AG09309 (cell line): ENCODE measurements around the gene MED16.

Source experiments
- DNase-seq: peaks from one replicate; pipeline ENCODE4 v3.0.0-alpha.2; 2010; ENCODE audit warnings: low read depth
- H3K4me3 ChIP-seq: 2 replicates; pipeline ENCODE4 v1.5.1; 2011; ENCODE audit warnings: mild to moderate bottlenecking, low read depth, low read length, moderate library complexity; ENCODE audit not compliant: control insufficient read depth
- TF ChIP-seq, protein P1 (sequence below): IDR thresholded peaks from 2 replicates; pipeline ENCODE4 v1.5.1; 2011; ENCODE audit warnings: mild to moderate bottlenecking, low read depth, low read length, inconsistent platforms; ENCODE audit not compliant: insufficient read depth, control insufficient read depth; ENCODE audit errors: missing control alignments

Gene MED16

GRCh38 chr19:927780-928401, 34.9 kb upstream of the MED16 start:
- DNase-seq: no peak
- peak overlapping the region; percentile 67 for H3K4me3 ChIP-seq
- TF ChIP-seq, protein P1, sequence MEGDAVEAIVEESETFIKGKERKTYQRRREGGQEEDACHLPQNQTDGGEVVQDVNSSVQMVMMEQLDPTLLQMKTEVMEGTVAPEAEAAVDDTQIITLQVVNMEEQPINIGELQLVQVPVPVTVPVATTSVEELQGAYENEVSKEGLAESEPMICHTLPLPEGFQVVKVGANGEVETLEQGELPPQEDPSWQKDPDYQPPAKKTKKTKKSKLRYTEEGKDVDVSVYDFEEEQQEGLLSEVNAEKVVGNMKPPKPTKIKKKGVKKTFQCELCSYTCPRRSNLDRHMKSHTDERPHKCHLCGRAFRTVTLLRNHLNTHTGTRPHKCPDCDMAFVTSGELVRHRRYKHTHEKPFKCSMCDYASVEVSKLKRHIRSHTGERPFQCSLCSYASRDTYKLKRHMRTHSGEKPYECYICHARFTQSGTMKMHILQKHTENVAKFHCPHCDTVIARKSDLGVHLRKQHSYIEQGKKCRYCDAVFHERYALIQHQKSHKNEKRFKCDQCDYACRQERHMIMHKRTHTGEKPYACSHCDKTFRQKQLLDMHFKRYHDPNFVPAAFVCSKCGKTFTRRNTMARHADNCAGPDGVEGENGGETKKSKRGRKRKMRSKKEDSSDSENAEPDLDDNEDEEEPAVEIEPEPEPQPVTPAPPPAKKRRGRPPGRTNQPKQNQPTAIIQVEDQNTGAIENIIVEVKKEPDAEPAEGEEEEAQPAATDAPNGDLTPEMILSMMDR: no peak

- DNase-seq: no peak
- TF ChIP-seq, protein P1: no peak
- peak overlapping the region; percentile 67 for H3K4me3 ChIP-seq
These were observed 34.4 kb upstream of the MED16 start for GRCh38 chr19:927351-927779.

GRCh38 chr19:926589-927350, 33.8 kb upstream of the MED16 start:
- DNase-seq: no peak
- H3K4me3 ChIP-seq: peak overlapping the region; percentile 67
- TF ChIP-seq, protein P1: no peak

DNA sequence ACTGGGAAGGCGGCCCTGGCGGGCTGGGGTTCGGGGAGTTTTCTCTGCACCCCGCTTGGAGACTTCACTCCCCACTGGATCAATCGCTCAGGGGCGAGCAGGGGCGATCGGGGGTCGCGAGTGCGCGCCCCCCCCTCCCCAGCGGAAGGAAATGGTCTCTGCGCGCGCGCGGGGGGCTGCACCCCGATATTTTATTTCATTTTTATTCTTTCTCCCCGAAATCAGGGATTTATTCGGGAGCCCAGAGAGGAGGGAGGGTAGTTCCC, 33.3 kb upstream of the MED16 start:
- H3K4me3 ChIP-seq: peak overlapping the region; percentile 67
- no peak for DNase-seq
- TF ChIP-seq, protein P1: no peak

DNA sequence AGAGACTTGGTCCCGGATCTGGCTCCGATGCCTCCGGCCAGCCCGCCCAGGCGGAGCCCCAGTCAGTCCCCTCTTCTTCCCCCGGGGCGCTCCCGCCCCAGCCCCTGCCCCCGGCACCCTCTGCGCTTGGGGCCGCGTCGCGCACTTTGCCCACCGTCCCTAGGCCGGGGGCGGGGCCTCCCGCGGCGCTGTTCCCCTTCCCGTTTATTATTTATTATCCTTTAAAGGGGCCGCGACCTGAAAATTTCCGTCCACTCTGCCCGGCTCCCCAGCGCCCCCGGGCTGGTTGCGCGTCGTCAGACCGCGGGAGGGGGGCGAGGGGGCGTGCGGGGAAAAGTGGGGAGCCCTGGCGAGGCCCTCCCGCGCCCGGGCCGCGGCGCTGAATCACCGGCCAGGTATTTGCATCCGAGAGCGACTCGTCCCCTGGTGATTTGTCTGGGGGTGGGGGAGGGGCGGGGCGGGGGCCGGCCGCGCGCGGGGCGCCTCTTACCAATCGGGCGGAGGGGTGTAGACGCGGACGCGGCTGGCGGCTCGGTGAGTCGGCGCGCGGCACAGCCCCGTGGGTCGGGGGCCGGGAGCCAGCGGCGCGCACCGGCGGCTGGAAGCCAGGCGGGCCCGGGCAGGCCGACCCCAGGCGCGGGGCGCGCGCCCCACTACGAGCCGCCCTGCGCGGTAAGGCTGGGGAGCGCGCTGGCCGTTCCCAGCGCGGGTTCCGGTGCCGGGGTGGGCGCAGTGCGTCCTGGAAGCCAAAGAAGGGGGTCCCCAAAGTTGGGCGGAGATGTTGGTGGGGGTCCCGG, 32.7 kb upstream of the MED16 start, which contains the start of gene ARID3A:
ARID3A (plus strand) TSS at position 510 of the 797 bp plus-strand sequence. CDS start 3,494 bp downstream, outside the sequence.
- DNase-seq: peak; percentile 14
- TF ChIP-seq, protein P1: no peak
- H3K4me3 ChIP-seq: peak within 1 kb of the TSS; percentile 67

- H3K4me3 ChIP-seq: peak overlapping the region; percentile 67
- DNase-seq: no peak
- TF ChIP-seq, protein P1: no peak
These were observed 32.1 kb upstream of the MED16 start for GRCh38 chr19:925087-925525.
